Fibroblast of pulmonary artery (primary cell): Measurements from ENCODE around the gene PRKAR2B.

Experiments
- DNase-seq: peaks from one replicate; pipeline ENCODE4 v3.0.0-alpha.2; 2010; ENCODE audit warnings: low read depth
- H3K4me3 ChIP-seq: replicated peaks from 2 replicates; pipeline ENCODE4 v1.5.1; 2011; ENCODE audit warnings: low read depth, mild to moderate bottlenecking, control low read depth, low read length, moderate library complexity
- CTCF ChIP-seq: IDR thresholded peaks from 2 replicates; pipeline ENCODE4 v1.5.1; 2011; ENCODE audit warnings: mild to moderate bottlenecking, control low read depth, low read length, inconsistent platforms; ENCODE audit errors: missing control alignments

The PRKAR2B gene

DNA sequence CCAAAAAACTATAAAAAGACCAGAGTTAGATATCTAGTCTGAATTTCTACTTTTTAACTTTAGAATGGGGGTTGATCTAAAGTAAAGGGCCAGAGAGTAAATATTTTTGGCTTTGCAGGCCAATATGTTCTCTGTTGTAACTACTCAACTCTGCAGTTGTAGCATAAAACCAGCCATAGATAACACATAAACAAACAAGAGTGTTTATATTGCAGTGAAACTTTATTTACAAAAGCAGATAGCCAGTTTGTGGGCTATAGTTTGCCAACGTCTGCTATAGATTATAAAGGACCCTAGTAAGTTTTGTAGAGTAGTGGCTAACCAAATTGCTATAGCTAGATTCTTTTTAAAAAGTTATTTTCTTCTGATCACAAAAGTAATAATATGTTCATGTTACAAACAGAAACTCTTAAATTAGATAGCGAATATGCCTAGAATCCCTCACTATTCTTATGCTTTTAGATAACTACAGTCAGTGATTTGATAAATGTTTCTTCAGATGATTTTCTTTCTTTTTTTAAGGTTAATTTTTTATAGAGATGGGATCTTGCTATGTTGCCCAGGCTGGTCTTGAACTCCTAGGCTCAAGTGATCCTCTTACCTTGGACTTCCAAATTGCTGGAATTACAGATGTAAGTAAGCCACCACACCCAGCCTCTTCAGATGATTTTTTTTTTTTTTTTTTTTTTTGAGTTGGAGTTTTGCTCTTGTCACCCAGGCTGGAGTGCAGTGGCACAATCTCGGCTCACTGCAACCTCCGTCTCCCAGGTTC lies 100.7 kb downstream of the PRKAR2B start:
- no peak for DNase-seq
- no peak for TF ChIP-seq CTCF
- H3K4me3 ChIP-seq: no peak overlapping the region

- peak; percentile 65 for DNase-seq
- peak; percentile 85 for TF ChIP-seq CTCF
- no peak overlapping the region for H3K4me3 ChIP-seq
Measured at GRCh38 chr7:107147464-107148393, 103.2 kb downstream of the PRKAR2B start.

- no peak overlapping the region for H3K4me3 ChIP-seq
- no peak for TF ChIP-seq CTCF
- DNase-seq: no peak
Measured at GRCh38 chr7:107148721-107149120, 104.2 kb downstream of the PRKAR2B start.

DNA sequence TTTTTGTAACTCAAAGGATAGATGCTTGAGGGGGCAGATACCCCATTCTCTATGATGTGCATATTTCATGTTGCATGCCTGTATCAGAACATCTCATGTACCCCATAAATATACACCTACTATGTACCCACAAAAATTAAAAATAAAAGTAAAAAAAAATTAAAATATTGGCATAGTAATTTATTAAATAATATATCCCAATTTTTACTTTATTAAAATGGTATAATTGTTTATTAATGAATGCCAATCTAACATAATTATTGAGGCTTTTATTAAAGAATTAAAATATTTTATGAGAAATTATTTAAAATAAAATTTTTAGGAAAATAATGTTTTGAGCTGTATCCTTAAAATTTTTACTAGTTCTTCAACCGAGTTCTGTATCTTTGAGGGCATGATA lies 105.4 kb downstream of the PRKAR2B start:
- no peak for DNase-seq
- no peak overlapping the region for H3K4me3 ChIP-seq
- TF ChIP-seq CTCF: no peak

DNA sequence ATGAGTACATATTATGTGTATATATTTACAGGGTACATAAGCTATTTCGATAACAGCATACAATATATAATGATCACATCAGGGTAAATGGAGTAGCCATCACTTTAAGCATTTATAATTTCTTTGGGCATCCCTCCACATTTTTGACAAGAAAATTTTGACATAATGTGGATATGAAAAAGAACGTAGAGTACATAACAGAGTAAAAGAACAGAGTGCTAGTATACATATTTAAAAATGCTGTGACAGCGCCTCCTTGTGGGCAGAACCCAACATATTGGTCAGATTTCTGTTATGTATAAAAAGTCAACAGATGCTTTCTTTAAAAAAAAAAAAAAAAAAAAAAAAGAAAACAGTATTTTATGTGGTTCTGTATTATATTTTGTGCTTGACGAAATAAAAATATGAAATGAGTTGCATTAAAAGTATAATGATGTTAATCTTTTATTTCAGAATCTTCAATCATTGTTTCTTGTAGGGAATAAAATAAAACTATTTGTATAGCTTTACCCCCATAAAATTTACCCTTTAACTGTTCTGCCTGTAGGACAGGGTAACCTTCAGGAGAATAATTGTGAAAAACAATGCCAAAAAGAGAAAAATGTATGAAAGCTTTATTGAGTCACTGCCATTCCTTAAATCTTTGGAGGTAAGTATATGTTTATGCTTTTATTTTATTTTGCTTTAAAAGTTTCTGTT lies 106.0 kb downstream of the PRKAR2B start:
- TF ChIP-seq CTCF: peak; percentile 59
- H3K4me3 ChIP-seq: no peak overlapping the region
- DNase-seq: peak; percentile 88

DNA sequence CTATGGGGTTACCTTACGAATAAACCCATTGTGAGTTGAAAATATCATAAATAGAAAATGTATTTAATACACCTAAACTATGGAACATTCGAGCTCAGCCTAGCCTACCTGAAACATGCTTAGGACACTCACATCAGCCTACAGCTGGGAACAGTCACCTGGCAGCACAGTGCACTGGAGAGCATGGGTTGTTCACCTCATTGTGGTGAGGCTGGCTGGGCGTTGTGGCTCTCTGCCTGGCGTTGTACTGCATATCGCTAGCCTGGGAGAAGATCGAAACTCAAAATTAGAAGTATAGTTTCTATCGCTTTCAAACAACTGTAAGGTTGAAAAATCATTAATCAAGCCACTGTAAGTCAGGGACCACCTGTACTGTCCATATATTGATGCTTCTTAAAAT lies 107.0 kb downstream of the PRKAR2B start:
- no peak overlapping the region for H3K4me3 ChIP-seq
- DNase-seq: no peak

More for the DNA sequence above, 107.0 kb downstream of the PRKAR2B start:
- no peak for TF ChIP-seq CTCF
